Hepatocyte (in vitro differentiated cells): ENCODE data around the gene LOXHD1.

Experiments used
- CTCF ChIP-seq: fragments of 200-600 bp; sonication (generic); IDR thresholded peaks from 2 replicates; pipeline ENCODE4 v1.5.1; 2016; ENCODE audit warnings: antibody characterized with exemption, mild to moderate bottlenecking; ENCODE audit not compliant: poor library complexity
- EZH2 ChIP-seq: fragments of 200-600 bp; sonication (generic); IDR thresholded peaks from 2 replicates; pipeline ENCODE4 v1.6.1; 2016; ENCODE audit warnings: antibody characterized with exemption, mild to moderate bottlenecking, borderline replicate concordance

DNA sequence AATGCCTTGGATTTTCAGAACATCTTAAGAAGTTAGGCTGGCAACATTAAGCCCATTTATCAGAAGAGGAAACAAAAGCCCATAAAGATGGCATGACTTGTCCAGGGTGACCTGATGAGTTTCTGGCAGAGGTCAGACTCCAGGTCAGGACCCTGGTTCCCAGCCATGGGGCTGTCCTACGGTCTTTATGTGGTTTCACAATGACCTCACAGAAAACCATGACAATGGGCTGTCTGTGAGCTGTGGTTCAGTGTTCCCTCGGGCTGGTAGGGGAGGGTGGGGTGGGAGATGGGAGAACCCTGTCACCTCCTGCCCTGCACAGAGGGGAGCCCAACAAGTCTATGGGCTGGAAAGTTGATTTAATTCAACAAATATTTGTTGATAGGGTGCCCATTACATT, 101.8 kb downstream of the LOXHD1 start:
- TF ChIP-seq CTCF (no peak), EZH2 (no peak)
